HUES48 (cell line): Measurements from ENCODE around the gene RGPD3.
"Not testable (repeated sequence)": the region's sequence is repeated elsewhere in the genome, so short reads cannot be mapped to it uniquely, and the experiment has no call there.

Experiments used
- H3K27ac ChIP-seq: one replicate; pipeline ENCODE4 v1.7.0; 2013; ENCODE audit warnings: low read depth, low read length, inconsistent platforms
- H3K27me3 ChIP-seq: 2 replicates; pipeline ENCODE4 v1.6.1; 2013; ENCODE audit warnings: mild to moderate bottlenecking, low read length; ENCODE audit not compliant: control insufficient read depth, insufficient read depth
- H3K36me3 ChIP-seq: 2 replicates; pipeline ENCODE4 v1.6.1; 2013; ENCODE audit warnings: low read length; ENCODE audit not compliant: control insufficient read depth, insufficient read depth
- H3K4me1 ChIP-seq: 2 replicates; pipeline ENCODE4 v1.6.1; 2013; ENCODE audit warnings: mild to moderate bottlenecking, low read length; ENCODE audit not compliant: control insufficient read depth, insufficient read depth
- H3K4me3 ChIP-seq: 2 replicates; pipeline ENCODE4 v1.5.1; 2013; ENCODE audit warnings: mild to moderate bottlenecking, low read depth, low read length
- H3K9ac ChIP-seq: 2 replicates; pipeline ENCODE4 v1.6.1; 2013; ENCODE audit warnings: mild to moderate bottlenecking, low read depth, low read length, moderate library complexity
- H3K9me3 ChIP-seq: 2 replicates; pipeline ENCODE4 v1.6.1; 2013; ENCODE audit warnings: low read length; ENCODE audit not compliant: control insufficient read depth, insufficient read depth

Gene RGPD3

DNA sequence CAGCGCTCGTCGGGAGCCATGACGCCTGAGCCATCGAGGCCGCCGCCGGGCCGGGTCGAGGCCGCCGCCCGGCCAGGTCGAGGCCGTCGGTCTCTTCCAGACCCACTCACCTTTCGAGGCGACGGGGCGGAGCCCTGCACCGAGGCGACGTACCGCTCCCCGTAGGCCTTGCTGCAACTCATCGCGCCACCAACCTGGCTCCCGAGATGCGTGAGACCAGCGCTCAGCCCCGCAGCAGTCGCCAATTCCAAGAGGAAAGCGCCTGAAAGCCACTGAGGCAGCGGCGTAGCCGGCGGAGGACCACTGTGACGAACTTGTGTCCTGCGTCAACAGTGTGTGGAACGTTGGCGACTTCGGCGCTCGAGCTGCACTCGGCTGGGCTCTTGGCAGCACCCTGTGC, at the start of gene RGPD3:
Gene RGPD3, minus strand, starts transcription at position 307 of the 400 bp plus-strand sequence. Its CDS starts 125 bp downstream, at position 182.
- H3K27ac ChIP-seq, H3K27me3 ChIP-seq, H3K4me3 ChIP-seq, H3K4me1 ChIP-seq, H3K36me3 ChIP-seq, H3K9me3 ChIP-seq, H3K9ac ChIP-seq: not testable (repeated sequence)

DNA sequence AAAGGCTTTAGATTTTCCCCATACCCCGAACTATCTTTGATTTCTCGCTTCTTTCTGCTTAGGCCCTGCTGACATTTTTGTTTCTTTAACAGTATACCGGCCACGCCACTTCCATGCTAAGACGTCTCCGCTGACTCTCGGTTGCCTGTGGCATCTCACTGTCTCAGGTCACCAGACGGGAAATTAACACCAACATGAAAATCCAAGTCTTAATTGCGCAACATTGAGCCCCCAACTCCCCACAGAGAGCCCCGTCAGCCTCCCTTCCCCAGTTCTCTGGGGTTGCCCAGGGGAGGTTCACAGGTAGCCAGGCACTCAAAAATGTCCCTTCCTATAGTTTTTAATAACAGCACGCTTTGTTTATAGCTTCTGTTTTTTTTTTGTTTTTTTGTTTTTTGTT, 49.1 kb upstream of the RGPD3 start:
- H3K27ac ChIP-seq, result no peak overlapping the region
- no peaks in the 10 kb centered on the region for H3K27me3 ChIP-seq
- H3K4me3 ChIP-seq, result no peak overlapping the region
- no peaks in the 10 kb centered on the region for H3K4me1 ChIP-seq
- no peak overlapping the region for H3K9ac ChIP-seq
- H3K36me3 ChIP-seq, result no peaks in the 10 kb centered on the region
- no peaks in the 10 kb centered on the region for H3K9me3 ChIP-seq

DNA sequence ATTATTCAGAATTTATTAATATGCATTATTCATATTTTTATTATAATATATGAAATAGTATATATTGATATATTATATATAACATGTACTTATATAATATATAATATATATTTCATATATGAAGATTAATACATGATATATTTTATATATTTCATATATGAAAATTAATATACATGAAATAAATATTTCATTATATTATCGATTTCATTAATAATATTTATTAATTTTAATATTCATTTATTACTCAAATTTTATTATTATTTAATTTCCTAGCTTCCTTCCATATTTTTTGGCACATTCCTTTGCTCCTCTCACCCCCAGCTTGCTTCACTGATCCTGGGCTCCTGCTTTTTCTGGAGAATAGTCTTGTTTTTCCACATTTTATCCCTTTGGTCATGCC, 48.7 kb upstream of the RGPD3 start:
- H3K27ac ChIP-seq, result no peak overlapping the region
- H3K4me3 ChIP-seq, result no peak overlapping the region
- H3K9me3 ChIP-seq, result no peaks in the 10 kb centered on the region
- no peak overlapping the region for H3K9ac ChIP-seq
- H3K27me3 ChIP-seq, result no peaks in the 10 kb centered on the region
- H3K36me3 ChIP-seq, result no peaks in the 10 kb centered on the region
- H3K4me1 ChIP-seq, result no peaks in the 10 kb centered on the region

DNA sequence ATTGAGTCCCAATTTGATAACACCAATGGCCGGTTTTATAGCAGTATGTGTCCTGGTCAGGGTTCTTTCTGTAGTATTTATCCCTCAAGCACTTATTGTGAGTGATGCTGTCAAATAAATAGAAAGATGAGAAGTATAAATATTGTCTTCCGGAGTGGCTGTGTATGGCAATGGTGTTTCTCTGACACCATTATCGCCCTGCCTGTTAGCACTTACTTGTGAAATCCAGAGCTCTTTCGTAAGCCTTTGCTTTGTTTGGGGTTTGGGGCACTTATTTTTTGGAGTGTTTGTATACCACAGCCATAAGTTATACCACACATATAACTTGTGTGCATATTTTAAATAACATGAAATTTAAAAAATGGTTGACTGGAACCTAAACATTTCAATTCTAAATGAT, 48.2 kb upstream of the RGPD3 start:
- no peaks in the 10 kb centered on the region for H3K36me3 ChIP-seq
- no peak overlapping the region for H3K4me3 ChIP-seq
- no peak overlapping the region for H3K27ac ChIP-seq
- H3K9ac ChIP-seq, result no peak overlapping the region
- no peaks in the 10 kb centered on the region for H3K9me3 ChIP-seq
- no peaks in the 10 kb centered on the region for H3K27me3 ChIP-seq
- H3K4me1 ChIP-seq, result no peaks in the 10 kb centered on the region

DNA sequence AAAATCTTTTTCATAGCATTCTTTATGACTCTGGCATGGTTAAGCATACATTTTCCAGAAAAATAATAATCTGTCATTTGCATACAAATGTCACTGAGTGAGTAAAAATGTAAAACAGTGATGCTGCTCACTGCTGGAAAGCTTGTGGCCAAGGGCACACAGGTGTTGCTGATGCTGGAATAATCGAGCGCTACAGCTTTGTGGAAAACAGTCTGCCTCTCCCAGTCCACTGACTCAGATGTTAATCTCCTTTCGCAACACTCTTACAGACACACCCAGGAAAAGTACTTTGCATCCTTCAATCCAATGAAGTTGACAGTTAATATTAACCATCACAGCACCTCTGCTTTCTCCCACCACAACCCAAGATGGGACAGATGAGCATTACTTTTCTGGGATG, 46.6 kb upstream of the RGPD3 start:
- not testable (repeated sequence) for H3K36me3 ChIP-seq, H3K27me3 ChIP-seq, H3K4me3 ChIP-seq, H3K27ac ChIP-seq, H3K9me3 ChIP-seq, H3K4me1 ChIP-seq, H3K9ac ChIP-seq

DNA sequence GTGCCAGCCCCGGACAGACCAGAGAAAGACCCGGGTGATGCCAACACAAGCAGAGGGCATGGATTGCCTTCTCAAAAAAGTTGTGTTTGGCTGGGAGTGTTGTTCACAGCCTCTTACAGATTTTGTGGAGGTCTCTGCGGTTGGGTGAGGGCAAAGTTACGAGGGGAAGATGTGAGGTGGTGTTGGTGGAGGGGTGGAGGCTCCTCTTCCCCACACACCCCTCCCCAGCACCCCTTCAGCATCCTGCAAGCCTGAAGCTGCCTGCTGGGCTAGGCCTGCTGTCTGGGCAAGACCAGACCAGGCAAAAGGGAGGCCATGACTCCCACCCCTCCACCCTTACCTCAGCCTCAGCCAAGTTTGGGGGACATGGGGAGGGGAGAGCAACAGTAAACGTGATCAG, 45.2 kb upstream of the RGPD3 start:
- H3K4me1 ChIP-seq, H3K27me3 ChIP-seq, H3K4me3 ChIP-seq, H3K9ac ChIP-seq, H3K27ac ChIP-seq, H3K36me3 ChIP-seq, H3K9me3 ChIP-seq: not testable (repeated sequence)

DNA sequence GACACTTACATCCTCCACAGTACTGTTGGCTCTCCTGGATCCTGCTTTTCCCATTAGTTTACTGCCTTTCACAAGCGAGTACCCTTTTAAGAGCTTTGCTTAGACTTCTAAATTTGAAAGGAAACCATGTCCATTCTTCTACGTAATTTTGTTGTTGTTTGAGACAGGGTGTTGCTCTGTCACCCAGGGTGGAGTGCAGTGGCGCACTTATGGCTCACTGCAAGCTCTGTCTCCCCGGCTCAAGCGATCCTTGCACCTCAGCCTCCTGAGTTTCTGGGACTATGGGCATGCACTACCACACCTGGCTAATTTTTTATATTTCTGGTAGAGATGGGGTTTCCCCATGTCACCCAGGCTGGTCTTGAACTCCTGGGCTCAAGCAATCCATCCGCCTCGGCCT, 43.7 kb upstream of the RGPD3 start:
- not testable (repeated sequence) for H3K9ac ChIP-seq, H3K4me1 ChIP-seq, H3K9me3 ChIP-seq, H3K27ac ChIP-seq, H3K27me3 ChIP-seq, H3K4me3 ChIP-seq, H3K36me3 ChIP-seq

DNA sequence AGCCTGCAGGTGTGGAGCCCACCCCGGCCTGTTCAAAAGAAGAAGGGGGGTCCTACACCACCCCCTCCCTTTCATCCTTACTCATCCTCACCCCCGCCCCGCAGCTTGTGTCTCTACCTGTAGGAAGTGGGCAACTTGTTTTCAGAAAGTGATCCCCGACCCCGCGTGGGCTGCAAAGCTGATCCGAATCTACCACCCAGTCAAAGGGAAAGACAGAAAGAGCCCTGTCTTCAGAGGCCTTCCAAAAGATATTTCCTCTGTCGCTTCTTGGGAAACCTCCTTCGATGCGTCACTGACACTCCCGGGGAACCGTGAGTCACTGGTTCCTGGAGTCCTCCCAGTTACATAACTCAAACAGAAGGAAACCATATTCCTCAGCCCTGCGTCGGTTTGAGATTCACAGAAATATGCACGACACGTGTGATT, 43.3 kb upstream of the RGPD3 start:
- not testable (repeated sequence) for H3K4me3 ChIP-seq, H3K4me1 ChIP-seq

DNA sequence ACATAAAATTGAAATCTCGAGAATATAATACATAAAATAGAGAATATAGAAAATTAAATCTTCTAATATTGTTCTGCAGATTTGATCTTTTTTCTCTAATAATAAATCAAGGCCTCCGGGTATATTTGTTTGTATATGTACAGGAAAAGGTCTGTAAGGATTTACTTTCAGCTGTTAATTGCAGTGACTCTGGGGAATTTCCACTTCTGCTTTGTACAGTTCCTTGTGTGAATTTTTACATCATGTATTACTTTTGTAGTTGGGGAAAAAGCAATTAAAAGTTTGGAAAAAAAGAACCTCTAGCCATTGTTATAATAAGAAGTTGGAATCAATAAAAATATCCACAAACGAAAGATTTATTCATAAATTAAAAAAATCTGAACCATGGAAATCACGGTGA, 42.6 kb upstream of the RGPD3 start:
- not testable (repeated sequence) for H3K4me1 ChIP-seq, H3K27ac ChIP-seq, H3K9ac ChIP-seq, H3K9me3 ChIP-seq, H3K4me3 ChIP-seq, H3K36me3 ChIP-seq, H3K27me3 ChIP-seq

More for the DNA sequence above, 43.3 kb upstream of the RGPD3 start:
- H3K27me3 ChIP-seq, H3K9me3 ChIP-seq, H3K9ac ChIP-seq, H3K36me3 ChIP-seq, H3K27ac ChIP-seq: not testable (repeated sequence)

DNA sequence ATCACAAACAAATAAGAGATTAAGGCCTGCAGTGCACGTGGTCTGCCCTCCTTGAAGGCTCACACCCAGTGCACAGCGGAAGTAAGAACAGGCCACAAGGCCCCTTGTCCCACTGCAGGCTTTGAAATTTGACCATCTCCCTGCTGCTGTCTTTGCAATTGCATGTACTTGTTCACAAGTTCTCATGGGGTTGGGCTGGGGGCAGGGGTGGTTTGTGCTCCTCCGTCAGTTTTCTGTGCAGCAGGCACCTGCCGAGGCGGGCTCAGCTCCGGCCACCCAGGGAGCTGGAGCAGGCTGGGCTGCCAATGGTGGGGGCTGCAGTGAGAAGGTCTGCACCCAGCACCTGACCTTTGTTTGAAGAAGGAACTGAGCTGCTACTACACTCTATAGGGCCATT, 41.2 kb upstream of the RGPD3 start:
- H3K4me3 ChIP-seq, H3K4me1 ChIP-seq, H3K27me3 ChIP-seq, H3K27ac ChIP-seq, H3K9me3 ChIP-seq, H3K36me3 ChIP-seq, H3K9ac ChIP-seq: not testable (repeated sequence)

DNA sequence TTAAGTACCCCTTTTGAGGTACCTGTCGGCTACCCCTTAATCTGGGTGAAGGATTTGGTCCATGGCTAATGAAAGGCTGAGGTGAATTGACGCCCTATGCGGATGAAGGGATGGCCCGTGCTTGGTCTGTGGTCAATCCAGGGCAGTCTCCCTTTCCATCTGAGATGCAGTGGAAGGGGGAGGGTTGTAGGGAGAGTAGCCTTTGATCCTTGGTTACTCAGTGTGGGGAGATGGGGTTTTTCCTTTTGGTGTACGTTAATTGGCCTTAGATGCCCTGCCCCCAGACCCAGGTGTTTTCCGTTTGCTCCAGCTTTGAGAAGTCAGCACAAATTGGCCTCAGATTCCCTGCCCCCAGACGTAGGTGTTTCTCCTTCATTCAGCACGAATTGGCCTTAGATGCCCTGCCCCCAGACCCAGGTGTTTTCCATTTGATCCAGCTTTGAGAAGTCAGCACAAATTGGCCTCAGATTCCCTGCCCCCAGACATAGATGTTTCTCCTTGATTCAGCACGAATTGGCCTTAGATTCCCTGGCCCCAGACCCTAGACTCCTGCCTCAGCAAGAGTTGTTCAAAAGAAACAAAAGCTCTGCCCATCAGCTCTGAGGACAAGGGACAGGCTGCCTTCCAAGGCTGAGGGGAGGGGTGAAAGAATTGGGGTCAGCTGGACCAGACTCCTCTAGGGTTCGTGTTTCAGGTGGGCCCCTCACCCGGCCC, 40.6 kb upstream of the RGPD3 start:
- H3K27ac ChIP-seq, H3K9ac ChIP-seq, H3K27me3 ChIP-seq, H3K9me3 ChIP-seq, H3K36me3 ChIP-seq, H3K4me3 ChIP-seq, H3K4me1 ChIP-seq: not testable (repeated sequence)
